HepG2 (cell line): ENCODE results near the gene SCAMP3. TPM values are rescaled to one million over a fixed set of nuclear protein-coding genes. Genes with fewer than 3 reads are reported as not detected.

Experiments
- DPF2 ChIP-seq: sonication (generic); formaldehyde crosslinking; IDR thresholded peaks from 2 replicates; pipeline ENCODE4 v1.4.0; 2020; ENCODE audit warnings: mild to moderate bottlenecking, low read depth, missing genetic modification reagents, borderline replicate concordance
- MEF2D ChIP-seq: sonication (generic); formaldehyde crosslinking; IDR thresholded peaks from 2 replicates; pipeline ENCODE4 v1.5.1; 2020; ENCODE audit warnings: mild to moderate bottlenecking, missing genetic modification reagents
- NFYB ChIP-seq: sonication (generic); formaldehyde crosslinking; IDR thresholded peaks from 2 replicates; pipeline ENCODE4 v1.4.0; 2020; ENCODE audit warnings: missing genetic modification reagents
- PHF8 ChIP-seq: sonication (generic); formaldehyde crosslinking; IDR thresholded peaks from 2 replicates; pipeline ENCODE4 v1.5.0; 2020; ENCODE audit warnings: missing genetic modification reagents
- PRPF4 ChIP-seq: fragments of 200-400 bp; formaldehyde crosslinking; IDR thresholded peaks from 2 replicates; pipeline ENCODE4 v1.6.1; 2016; ENCODE audit warnings: low read length, low read depth; ENCODE audit not compliant: poor library complexity, severe bottlenecking
- REXO4 ChIP-seq: sonication (generic); formaldehyde crosslinking; IDR thresholded peaks from 2 replicates; pipeline ENCODE4 v1.8.0; 2022; ENCODE audit warnings: missing genetic modification reagents, mild to moderate bottlenecking, borderline replicate concordance
- ZMYM4 ChIP-seq: sonication (generic); formaldehyde crosslinking; IDR thresholded peaks from 2 replicates; pipeline ENCODE4 v1.8.1; 2023; ENCODE audit warnings: mild to moderate bottlenecking, missing genetic modification reagents
- ZNF292 ChIP-seq: sonication (generic); formaldehyde crosslinking; IDR thresholded peaks from 2 replicates; pipeline ENCODE4 v1.8.1; 2022; ENCODE audit warnings: mild to moderate bottlenecking, low read depth, missing genetic modification reagents, borderline replicate concordance
- ZNF407 ChIP-seq: sonication (generic); formaldehyde crosslinking; IDR thresholded peaks from one replicate; pipeline ENCODE4 v1.5.1; 2020; ENCODE audit warnings: mild to moderate bottlenecking, missing genetic modification reagents; ENCODE audit errors: not compliant biosample characterization
- ZNF530 ChIP-seq: sonication (generic); formaldehyde crosslinking; IDR thresholded peaks from 2 replicates; pipeline ENCODE4 v1.5.0; 2020; ENCODE audit warnings: low read depth, mild to moderate bottlenecking, missing genetic modification reagents
- polyA plus RNA-seq, 8 experiments: library from polyadenylated mRNA; depleted of rRNA in 3 of 8; stranded (reverse) in 7 of 8; unstranded in 1 of 8; fragments of >200 nt; fragmentation: Illumina TruSeq in 4 of 8; extraction: Trizol in 4 of 8; gene quantifications; 2 replicates each; pipeline versions ENCODE4 v1.2.1 to v1.2.3, GENCODE V29; 2011 to 2016; ENCODE audit warnings: low read depth in 4 of 8, missing spikeins in 1 of 8, mixed read lengths in 1 of 8; ENCODE audit not compliant: insufficient read depth in 1 of 8
- total RNA-seq, 5 experiments: library from RNA; depleted of rRNA; stranded (reverse); fragments of >200 nt; fragmentation: Illumina TruSeq; extraction: Trizol; gene quantifications; 2 replicates each; pipeline ENCODE4 v1.2.3, GENCODE V29; 2016; ENCODE audit warnings: low read depth in 1 of 5
- TF ChIP-seq, protein P1 (sequence below): sonication (generic); formaldehyde crosslinking; IDR thresholded peaks from 2 replicates; pipeline ENCODE4 v1.9.0; 2022; ENCODE audit warnings: low read depth, missing genetic modification reagents
- TF ChIP-seq, protein P2 (sequence below): IDR thresholded peaks from 2 replicates; pipeline ENCODE4 v1.6.1; 2012; ENCODE audit warnings: low read depth, low read length, improper control_type of control experiment
- TF ChIP-seq, protein P3 (sequence below): sonication (generic); formaldehyde crosslinking; IDR thresholded peaks from 2 replicates; pipeline ENCODE4 v1.4.0; 2020; ENCODE audit warnings: missing genetic modification reagents, borderline replicate concordance

Gene SCAMP3
- total and polyA plus RNA-seq, 2 of the 13 experiments (the other 11 are each of a cell fraction or from before 2014, with no cell fraction given), result 46.8 to 83.3 TPM

GRCh38 chr1:155273343-155274245 lies 11.4 kb upstream of the SCAMP3 start, which contains the start of gene CLK2 (continued):
- TF ChIP-seq, protein P1, sequence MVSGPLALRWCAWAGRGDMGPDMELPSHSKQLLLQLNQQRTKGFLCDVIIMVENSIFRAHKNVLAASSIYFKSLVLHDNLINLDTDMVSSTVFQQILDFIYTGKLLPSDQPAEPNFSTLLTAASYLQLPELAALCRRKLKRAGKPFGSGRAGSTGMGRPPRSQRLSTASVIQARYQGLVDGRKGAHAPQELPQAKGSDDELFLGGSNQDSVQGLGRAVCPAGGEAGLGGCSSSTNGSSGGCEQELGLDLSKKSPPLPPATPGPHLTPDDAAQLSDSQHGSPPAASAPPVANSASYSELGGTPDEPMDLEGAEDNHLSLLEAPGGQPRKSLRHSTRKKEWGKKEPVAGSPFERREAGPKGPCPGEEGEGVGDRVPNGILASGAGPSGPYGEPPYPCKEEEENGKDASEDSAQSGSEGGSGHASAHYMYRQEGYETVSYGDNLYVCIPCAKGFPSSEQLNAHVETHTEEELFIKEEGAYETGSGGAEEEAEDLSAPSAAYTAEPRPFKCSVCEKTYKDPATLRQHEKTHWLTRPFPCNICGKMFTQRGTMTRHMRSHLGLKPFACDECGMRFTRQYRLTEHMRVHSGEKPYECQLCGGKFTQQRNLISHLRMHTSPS (CRISPR knock-in tag), result no peak
- TF ChIP-seq DPF2 (CRISPR knock-in tag), result no peak; the same call in 1 of the 2 replicates
- TF ChIP-seq NFYB, result peak; percentile 68
- TF ChIP-seq ZNF292 (CRISPR knock-in tag), result no peak
- peak; percentile 9; the same call in 1 of the 2 replicates for TF ChIP-seq MEF2D (CRISPR knock-in tag)
- TF ChIP-seq, protein P2, sequence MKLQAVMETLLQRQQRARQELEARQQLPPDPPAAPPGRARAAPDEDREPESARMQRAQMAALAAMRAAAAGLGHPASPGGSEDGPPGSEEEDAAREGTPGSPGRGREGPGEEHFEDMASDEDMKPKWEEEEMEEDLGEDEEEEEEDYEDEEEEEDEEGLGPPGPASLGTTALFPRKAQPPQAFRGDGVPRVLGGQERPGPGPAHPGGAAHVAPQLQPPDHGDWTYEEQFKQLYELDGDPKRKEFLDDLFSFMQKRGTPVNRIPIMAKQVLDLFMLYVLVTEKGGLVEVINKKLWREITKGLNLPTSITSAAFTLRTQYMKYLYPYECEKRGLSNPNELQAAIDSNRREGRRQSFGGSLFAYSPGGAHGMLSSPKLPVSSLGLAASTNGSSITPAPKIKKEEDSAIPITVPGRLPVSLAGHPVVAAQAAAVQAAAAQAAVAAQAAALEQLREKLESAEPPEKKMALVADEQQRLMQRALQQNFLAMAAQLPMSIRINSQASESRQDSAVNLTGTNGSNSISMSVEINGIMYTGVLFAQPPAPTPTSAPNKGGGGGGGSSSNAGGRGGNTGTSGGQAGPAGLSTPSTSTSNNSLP, result no peak
- peak; percentile 76 for TF ChIP-seq ZMYM4 (CRISPR knock-in tag)
- peak; percentile 72 for TF ChIP-seq PHF8 (CRISPR knock-in tag)
- no peak for TF ChIP-seq ZNF407 (CRISPR knock-in tag)
- TF ChIP-seq REXO4 (CRISPR knock-in tag), result no peak
- no peak for TF ChIP-seq PRPF4
- TF ChIP-seq, protein P3, sequence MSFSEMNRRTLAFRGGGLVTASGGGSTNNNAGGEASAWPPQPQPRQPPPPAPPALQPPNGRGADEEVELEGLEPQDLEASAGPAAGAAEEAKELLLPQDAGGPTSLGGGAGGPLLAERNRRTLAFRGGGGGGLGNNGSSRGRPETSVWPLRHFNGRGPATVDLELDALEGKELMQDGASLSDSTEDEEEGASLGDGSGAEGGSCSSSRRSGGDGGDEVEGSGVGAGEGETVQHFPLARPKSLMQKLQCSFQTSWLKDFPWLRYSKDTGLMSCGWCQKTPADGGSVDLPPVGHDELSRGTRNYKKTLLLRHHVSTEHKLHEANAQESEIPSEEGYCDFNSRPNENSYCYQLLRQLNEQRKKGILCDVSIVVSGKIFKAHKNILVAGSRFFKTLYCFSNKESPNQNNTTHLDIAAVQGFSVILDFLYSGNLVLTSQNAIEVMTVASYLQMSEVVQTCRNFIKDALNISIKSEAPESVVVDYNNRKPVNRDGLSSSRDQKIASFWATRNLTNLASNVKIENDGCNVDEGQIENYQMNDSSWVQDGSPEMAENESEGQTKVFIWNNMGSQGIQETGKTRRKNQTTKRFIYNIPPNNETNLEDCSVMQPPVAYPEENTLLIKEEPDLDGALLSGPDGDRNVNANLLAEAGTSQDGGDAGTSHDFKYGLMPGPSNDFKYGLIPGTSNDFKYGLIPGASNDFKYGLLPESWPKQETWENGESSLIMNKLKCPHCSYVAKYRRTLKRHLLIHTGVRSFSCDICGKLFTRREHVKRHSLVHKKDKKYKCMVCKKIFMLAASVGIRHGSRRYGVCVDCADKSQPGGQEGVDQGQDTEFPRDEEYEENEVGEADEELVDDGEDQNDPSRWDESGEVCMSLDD (CRISPR knock-in tag), result no peak
- no peak for TF ChIP-seq ZNF530 (CRISPR knock-in tag)
